NCI-H1092 treated with DMSO at 0.1 percent for 48 hours (cell line): ENCODE results near the gene TCF7L2.

Source experiments
- DNase-seq: peaks from one replicate; lab custom pipeline; 2025; lab: John Stamatoyannopoulos, UW

TCF7L2 gene

DNA sequence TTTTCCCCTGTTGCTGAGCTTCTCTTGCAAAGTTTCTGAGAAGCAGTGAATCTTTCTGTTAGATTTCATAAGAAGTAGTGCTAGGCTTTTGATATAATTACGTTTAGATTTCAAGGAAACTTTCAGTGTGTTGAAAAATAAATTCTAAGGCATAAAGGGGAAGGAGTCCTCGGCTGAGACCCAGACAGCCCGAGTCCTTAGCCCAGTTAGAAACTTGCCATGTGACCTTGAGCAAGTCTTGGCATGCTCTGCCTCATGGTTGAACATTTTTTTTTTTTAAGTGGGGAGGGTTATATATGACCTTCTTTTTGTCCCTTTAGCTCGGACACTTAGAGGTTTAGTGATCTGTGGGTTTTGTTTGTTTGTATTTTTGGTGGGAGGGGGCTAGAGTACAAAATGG is 117.5 kb downstream of the TCF7L2 start:
- DNase-seq, result no peak

DNA sequence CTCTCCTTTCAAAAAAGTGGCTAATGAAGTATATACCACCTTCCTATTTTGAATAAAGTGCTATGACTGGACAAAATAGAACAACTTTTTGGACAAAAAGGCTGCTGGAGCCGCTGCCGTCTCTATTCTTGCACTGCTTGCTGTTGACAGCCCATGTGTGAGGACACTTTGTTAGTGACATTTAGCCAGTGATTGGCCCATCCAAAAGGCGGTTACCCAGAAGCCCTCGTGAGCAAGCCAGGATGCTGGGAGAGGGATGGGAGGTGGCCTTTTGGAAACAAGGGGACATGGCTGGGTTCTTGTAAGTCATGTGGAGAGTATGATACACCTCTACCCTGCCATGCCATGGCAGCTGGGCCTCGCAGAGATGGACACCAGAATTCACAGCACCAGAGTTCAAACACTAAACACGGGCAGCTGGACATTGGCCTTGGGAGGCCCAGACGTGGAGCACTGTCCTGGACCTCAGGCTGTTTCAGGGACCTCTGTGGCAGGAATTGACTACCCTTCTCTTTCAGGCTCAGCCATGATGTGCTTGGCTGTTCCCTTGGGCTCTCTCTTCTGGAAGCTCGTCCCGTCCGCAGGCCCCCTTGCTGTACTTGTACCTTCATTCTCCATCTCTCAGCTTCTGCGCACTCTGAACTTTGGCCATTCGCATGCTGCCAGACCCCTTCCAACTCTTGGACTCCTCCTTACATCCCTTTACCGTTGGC is 118.3 kb downstream of the TCF7L2 start:
- DNase-seq, result no peak

DNA sequence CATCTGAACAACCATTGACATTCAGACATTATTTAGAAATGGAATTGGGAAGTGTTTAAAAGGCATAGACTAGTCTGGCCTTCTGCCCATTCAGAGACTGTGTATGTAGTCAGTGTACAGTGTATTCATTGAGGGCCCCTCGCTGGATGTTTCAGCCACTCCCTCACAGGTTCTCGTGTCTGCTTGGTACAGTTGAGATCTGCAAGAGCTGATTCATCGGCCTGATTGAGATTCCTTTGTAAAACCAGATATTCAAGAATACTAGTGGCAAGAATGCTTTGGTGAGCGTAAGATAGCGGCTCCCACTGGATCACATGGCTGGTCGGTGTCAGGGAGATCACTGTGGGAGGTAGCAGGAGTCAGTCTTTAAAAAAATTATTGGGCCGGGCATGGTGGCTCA is 119.5 kb downstream of the TCF7L2 start:
- no peak for DNase-seq

DNA sequence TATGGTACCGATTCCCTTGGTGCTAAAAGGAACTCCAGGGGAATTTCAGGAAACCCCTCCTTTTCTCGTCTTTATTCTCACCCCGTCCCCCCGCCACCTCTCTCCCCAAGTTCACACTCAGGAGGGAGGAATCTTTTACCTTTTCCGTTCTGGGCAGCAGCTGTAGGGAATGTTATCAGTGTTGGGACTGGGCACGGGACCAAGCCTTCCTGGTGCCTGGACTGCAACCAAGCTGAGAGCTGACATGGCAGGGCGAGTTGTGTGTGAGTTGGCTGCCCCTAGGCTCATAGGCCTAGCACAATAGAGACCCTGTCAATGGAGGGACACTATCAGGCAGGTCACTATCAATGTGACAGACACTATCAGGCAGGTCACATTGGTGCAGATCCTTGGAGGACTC is 121.4 kb downstream of the TCF7L2 start:
- DNase-seq, result no peak

DNA sequence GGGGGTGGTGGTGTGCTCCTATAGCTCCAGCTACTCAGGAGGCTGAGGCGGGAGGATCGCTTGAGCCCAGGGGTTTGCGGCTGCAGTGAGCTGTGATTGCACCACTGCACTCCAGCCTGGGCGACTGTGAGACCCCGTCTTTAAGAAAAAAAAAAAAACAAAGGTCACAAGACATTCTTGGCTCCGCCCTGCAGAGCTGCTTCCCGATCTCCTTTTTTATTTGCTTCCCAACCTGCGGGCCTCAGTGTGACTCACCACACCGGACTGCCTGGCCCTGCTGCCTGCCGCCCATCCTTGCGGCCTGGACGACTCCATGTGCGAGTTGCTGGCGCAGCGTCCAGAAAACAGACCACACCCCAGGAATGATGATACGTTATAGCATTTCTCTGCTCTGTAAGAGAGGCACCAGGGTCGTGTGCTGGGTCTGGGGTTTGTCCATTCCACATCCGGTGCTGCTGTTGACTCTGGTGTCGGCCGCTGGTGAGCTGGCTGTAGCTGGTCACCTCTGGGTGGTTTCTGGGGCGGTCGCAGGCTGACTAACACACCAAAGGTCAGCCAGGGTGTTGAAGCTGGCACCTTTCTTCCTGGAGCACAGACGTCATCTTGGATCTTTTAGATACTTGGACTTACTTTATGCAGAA is 123.6 kb downstream of the TCF7L2 start:
- DNase-seq, result no peak

DNA sequence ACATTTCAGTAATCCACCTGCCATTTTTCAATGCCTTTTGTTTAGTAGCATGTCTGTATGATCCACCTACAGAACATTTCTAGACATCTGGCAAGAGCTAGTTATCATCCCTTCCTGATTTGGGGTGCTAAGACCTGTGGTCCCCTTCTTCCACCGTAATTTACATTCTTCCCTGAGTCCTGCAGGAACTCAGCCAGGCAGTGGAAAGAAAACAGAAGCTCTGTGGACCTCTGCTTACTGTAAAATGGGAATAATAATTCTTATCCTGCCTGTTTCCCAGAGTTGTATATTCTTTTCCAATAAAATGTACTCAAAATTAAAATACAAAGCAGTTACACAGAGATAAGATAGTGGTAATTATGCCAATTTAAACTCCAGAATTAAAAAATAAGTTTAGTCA is 126.9 kb downstream of the TCF7L2 start:
- no peak for DNase-seq

DNA sequence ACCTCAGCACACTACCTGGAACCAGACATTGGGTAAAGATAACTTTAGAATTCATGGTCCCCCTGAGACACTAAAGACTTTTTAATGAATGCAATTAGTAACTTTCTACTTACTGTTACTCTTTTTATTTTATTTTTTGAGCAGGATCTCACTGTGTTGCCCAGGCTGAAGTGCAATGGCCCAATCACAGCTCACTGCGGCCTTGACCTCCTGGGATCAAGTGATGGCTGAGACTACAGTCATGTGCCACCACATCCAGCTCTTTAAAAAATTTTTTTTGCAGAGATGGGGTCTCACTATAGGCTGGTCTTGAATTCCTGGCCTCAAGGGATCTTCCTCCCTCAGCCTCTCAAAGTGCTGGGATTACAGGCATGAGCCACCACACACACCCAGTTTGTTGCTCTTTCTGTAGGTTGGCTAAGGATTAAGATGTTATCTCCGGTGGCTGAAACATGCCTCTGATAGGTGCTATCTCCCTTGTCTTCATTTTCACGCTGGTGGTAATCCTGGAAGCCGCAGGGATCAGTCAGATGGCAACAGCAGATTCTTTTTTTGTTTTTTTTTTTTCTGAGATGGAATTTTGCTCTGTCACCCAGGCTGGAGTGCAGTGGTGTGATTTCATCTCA is 128.3 kb downstream of the TCF7L2 start:
- DNase-seq, result no peak

DNA sequence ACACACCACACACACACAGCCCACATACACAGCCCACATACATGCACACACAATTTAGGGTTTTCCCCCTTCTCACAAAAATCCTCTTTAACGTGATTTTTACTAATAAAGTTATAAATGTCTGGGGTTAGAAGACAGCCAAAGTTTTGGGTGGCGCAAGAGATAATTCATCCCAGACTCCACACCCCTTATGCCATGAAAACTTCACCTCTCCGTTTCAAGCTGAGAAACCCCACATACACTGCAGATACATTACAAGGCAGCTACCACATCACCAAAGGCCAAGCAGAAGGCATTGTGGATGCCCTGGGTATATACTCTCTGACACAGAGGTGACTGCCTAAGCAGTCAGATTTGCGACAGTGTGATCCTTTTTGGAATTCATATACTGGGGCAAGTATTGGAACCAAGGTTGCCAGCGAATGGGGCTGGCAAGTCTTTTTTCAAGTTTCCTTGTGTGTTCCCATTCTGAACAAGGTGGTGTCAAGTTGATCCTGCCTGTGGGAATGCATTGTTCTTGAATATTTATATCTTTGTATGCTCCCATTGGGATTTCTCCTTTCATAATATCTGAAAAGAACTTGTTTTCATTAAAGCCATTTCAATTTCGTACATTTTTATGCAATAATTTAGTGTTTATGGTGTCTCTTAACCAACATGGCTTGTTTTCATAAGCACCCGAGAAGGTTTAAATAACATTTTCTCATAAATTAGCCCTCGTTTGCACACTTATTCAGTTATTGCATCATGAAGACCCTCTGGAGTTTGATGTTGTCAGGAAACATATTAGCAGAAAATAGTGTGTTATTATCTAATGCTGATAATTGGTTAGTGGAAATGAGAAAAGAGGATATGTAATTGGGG is 130.2 kb downstream of the TCF7L2 start:
- DNase-seq, result no peak

DNA sequence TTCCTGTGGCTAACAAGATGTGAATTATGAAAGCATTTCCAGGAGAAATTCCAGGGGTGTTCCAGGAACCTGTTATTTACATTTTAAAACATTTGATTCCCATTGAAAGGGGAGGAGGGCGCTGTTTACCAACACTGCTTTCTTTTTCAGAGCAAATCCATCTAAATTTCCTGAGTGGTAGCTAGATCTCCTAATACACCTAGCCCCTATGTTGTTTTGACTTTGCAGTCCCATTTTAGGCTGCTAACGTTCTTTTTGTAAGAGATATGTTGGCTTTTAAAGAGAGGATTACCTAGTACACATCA is 130.8 kb downstream of the TCF7L2 start:
- DNase-seq, result no peak

DNA sequence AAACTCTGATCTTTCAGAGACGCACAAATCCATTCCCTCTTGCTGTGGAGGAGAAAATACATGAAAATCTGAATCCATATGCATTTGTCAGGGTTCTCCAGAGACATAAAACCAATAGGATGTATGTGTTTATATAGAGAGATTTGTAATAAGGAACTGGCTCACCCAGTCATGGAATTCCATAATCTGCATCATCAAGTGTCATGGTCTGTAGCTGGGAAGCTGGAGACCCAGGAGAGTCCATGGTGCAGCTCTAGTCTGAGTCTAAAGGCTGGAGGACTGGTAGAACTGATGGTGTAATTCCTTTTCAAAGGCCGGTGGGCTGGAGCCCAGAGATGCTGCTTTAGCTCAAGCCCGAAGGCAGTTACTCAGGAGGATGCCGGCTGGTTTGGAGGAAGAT is 134.0 kb downstream of the TCF7L2 start:
- DNase-seq, result no peak

DNA sequence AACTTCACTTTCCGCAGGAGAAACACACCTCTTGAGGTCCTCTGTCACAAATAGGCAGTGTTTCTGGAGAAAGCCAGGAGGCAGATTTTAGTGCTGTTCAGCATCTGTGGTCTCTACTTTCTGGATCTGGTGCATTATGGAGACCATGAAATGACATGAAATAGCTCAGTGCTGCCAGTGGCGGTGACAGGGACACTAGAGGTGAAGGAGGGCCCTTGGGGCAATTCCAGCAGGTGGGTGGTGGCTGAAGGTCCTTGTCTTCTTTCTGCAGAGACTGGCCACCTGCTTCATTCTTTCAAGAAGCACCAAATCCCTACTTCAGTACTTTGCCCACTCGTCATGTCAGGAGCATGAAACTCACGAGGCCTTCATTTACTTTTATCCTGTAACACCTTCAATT is 135.7 kb downstream of the TCF7L2 start:
- no peak for DNase-seq

DNA sequence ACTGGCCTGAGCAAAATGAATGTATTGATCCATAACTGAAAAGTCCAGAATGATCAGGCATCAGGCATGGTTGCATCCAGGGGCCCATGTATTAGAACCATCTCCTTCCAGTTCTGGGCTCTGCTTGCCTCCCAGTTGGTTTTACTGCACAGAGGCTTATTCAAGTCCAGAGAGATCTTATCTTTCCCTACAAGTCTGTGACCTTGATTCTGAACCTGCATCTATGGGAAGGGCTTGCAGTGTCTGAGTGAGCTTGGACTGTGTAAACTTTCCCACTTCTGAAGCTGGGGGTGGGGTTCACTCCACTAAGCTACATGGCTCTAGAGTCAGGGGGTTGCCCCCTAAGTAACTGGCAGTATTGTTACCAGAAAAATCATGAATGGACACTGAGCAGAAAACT is 136.2 kb downstream of the TCF7L2 start:
- no peak for DNase-seq

DNA sequence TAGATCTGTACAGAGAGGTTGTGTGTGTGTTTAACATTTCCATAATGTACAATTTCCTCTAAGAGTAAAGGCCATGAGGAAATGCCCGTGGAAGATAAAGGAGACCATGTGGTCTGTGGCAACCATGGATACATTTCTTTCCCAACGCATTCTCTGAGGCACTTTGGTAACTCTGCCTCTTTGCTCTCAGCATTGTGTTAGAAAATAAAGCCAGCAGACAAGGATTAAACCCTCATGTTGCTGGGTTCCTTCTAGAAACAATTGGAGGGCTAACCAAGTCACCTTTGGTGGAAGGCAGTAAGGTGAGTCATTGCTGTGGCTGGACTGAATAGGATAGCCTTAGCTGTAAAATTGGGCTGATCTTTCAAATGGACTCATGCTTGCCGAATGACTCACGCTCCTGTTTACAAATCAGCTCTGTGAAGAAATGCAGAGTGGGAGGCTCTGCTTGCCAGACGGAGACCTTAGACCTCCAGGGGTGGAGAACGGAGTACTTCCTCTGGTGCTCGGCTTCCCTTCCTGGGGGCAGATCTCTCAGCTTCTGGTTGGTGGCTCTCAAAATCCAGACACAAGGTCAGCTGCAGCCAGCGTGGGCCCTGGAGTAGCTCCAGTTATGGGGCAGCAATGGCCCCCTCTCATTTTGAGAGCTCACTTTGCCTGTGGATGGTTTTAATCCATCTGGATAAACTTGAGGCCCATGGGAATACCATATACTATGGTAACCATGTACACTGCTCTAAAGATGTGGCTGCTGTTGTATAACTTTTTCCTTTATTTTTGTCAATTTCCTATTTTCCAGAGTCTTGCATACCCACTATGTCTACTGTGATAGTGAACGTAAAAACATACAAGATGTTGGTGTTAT is 137.3 kb downstream of the TCF7L2 start:
- DNase-seq, result no peak

DNA sequence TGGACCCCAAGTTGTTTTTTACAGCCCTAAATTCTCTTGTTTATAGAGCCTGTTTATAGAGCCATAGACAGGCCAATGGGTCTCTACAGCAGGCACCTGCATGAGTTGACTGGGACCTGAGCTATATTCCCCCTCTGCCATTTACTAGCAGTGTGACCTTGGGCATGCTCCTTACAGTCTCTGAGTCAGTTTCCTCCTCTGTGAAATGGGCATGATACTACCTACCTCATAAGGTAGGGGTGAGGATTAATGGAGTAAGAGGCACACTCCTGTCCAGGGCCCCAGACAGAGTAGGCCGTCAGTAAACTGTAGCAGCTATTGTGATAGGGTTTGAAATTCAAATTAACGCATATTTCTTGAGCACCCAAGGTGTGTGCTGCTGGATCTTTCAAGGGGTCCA is 138.1 kb downstream of the TCF7L2 start:
- DNase-seq, result no peak

DNA sequence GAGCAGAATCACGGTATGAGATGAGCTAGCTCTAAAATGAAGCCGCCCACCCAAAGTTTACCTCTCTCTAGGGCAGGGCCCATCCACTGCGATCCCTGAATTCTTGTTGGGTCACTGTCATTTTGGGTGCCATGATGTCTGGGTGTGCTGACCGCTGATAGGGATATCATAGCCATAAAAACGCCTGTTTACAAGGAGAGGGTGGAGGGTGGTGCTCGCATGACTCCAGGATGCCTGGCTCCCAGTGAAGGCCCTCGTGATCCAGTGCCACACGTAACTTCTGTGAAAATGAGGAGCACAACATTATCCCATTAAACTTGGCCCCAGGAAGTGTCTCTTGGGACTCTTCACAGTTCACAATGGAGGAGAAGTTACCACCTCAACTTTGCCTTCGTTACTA is 139.5 kb downstream of the TCF7L2 start:
- DNase-seq, result no peak

DNA sequence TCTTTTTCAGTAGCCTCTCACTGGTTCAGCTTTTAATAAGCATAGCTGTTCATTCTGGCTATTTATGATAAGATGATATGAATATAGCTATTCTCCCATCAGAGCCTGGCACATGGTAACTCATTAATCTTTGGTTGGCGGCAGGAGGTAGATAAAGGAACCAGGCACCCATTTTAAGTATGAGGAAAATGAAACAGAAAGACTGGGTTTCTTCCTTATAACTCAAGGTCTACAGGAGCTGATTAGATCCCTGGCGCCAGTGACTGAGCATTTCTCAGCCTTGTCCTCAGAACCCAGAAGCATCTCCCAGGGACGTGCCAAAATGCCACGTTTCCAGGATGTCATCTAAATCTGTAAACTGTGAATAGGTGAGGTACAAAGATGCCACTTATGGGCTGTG is 141.9 kb downstream of the TCF7L2 start:
- DNase-seq, result no peak

DNA sequence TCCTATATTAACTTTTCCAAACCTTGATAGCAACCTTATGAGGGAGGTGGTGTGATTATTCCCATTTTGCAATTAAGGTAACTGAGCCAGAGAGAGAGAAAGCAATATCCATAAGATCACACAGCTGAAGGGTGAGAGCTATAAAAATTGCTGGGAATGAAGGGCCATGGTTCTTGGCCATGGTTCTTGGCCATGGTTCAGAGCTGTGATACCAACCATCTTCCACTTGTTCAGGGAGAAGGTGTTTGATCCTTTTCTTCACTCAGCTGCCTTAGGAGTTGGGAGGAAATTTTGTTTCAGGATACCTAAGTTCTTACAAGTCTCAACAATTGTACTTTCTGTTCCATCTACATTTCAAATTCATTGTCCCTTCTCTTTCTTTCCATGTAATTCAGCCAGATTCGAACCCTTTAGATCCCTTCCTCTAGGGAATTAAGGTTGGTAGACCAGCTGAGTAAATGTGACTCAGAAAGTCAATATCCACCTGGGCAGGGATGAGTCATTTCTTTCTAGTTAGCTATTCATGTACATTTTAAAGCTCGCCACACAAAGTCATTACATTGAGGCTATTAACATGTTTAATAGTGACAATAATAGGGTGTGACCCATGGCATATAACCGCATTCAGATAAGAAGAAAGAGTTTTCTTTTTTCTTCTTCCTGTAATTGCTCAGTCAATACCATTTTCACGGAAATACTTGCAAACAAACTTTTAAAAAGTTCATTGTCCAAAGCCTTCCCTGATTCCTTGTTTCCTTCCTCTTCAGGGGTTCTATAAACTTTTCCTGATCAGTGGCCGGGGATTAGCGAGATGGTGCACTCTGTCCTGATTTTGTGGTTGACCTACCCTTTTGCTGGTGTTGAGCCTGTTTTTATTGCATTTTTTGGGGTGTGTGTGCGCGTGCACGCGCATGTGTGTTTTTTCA is 143.4 kb downstream of the TCF7L2 start:
- no peak for DNase-seq

DNA sequence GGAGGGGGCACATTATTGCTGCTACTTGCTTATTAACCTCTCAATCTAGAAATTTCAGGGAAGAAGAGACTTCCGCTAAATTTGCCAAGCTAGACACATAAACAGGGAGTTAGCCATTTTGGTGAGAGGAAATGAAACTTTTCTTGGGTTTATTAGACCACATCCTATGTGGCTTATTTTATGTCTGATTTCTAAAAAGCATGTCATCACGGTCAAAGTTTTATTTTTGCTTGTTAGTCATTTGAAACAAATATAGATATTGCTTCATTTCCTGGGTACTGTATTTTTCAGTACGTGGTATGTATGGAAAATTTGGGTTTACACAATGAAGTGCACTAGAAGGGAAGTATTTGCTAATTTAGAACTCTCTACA is 144.1 kb downstream of the TCF7L2 start:
- DNase-seq, result no peak

DNA sequence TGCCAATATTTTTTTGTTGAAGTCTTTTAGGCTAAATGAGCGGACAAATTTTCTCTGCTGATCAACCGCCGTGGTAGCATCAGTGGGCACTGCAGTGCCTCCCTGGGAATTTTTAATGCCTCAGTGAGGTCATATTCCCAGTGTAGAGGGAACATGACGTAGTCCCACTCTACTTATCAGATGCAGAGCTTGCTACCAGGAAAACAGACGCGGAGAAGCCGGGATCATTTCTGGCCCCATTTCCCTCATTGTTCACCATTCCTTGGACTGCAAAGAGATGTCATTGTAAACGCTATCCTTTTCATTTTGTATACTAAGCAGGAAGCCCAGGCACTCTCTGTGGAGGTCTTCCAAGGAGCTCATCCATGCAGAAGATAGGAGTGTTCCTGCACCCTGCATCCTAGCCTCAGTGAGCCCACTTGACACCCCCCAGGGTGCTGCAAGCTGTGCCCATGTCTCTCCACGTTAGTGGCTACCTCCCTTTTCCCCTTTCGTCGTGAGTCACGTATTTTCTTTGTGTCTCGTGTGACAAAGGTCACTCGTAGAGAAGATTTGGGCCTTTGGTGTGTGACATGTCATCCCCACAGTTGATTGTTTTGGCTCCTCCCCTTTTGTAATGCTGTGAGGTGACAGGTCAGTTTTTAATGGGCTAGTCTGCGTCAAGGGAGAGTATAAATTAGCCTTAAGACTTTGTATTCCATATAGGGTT is 145.5 kb downstream of the TCF7L2 start:
- no peak for DNase-seq
